ENCODE data around the gene MRPS14.

DNA sequence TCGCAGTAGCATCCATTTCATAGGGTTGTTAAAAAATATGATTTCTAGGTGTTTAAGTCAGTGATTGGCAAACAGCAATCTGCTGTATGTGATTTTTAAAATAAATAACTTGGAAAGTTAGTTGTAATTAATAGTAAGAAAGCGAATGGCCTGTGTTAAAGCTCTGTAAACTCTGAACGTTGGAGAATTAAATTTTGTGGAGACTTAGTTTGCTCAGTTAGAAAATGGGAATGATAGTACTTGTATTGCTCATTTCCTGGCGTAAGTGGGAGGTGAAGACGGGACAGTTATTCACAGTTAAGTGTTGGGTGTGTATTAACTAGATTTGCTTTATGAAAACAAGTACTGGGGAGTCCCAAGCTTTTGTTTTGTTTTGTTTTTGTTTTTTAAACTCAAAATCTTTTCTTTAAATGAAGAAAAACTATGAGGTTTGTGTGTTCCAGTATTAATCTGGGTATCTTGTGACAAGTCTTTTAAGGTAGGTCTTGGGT is 22.5 kb downstream of the MRPS14 start:
- TF ChIP-seq, protein P1, sequence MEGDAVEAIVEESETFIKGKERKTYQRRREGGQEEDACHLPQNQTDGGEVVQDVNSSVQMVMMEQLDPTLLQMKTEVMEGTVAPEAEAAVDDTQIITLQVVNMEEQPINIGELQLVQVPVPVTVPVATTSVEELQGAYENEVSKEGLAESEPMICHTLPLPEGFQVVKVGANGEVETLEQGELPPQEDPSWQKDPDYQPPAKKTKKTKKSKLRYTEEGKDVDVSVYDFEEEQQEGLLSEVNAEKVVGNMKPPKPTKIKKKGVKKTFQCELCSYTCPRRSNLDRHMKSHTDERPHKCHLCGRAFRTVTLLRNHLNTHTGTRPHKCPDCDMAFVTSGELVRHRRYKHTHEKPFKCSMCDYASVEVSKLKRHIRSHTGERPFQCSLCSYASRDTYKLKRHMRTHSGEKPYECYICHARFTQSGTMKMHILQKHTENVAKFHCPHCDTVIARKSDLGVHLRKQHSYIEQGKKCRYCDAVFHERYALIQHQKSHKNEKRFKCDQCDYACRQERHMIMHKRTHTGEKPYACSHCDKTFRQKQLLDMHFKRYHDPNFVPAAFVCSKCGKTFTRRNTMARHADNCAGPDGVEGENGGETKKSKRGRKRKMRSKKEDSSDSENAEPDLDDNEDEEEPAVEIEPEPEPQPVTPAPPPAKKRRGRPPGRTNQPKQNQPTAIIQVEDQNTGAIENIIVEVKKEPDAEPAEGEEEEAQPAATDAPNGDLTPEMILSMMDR (IDR thresholded peaks at IDR 0.05; ENCODE audit: insufficient read depth, low read depth, low read length): no peak
- no peak for TF ChIP-seq EZH2 (IDR thresholded peaks at IDR 0.05; ENCODE audit: insufficient read depth, low read length)
